Suprapubic skin (tissue), 4 donors: ENCODE results near the gene IFI27L2. TPM values are rescaled to one million over a fixed set of nuclear protein-coding genes. Genes with fewer than 3 reads are reported as not detected.
"Not testable (repeated sequence)": the region's sequence is repeated elsewhere in the genome, so short reads cannot be mapped to it uniquely, and the experiment has no call there.

Source experiments
- DNase-seq, 2 donors: peaks; one replicate each; pipeline ENCODE4 v3.0.0-alpha.2; 2019; ENCODE audit warnings: low spot score in 2 of 2
- H3K27ac ChIP-seq: fragments of 200-600 bp; sonication (generic); one replicate; pipeline ENCODE4 v1.5.1; 2019
- H3K27me3 ChIP-seq: fragments of 200-600 bp; sonication (generic); one replicate; pipeline ENCODE4 v1.5.1; 2019
- H3K36me3 ChIP-seq: fragments of 200-600 bp; sonication (generic); one replicate; pipeline ENCODE4 v1.5.1; 2019
- H3K4me1 ChIP-seq: fragments of 200-600 bp; sonication (generic); one replicate; pipeline ENCODE4 v1.5.1; 2019
- H3K4me3 ChIP-seq: fragments of 200-600 bp; sonication (generic); one replicate; pipeline ENCODE4 v1.5.1; 2019; ENCODE audit warnings: mild to moderate bottlenecking
- H3K9me3 ChIP-seq: fragments of 200-600 bp; sonication (generic); one replicate; pipeline ENCODE4 v1.5.1; 2019
- EP300 ChIP-seq: sonication (generic); formaldehyde crosslinking; IDR thresholded peaks from one replicate; pipeline ENCODE4 v1.6.1; 2017; ENCODE audit warnings: antibody characterized with exemption
- POLR2A ChIP-seq, 2 donors: fragments of 450-650 bp; IDR thresholded peaks; one replicate each; pipeline ENCODE4 v1.6.1; 2017; ENCODE audit warnings: antibody characterized with exemption in 2 of 2, mild to moderate bottlenecking in 2 of 2, moderate library complexity in 2 of 2
- POLR2AphosphoS5 ChIP-seq, 3 donors: sonication (generic); formaldehyde crosslinking; IDR thresholded peaks; one replicate each; pipeline ENCODE4 v1.6.1; 2017; ENCODE audit warnings: antibody characterized with exemption in 3 of 3
- WGBS: methylation state at CpG from one replicate; pipeline ENCODE4 v1.1.5; 2018; 5-methylcytosine and 5-hydroxymethylcytosine counted together
- total RNA-seq, 4 donors: library from RNA; depleted of rRNA; stranded (reverse); fragments of >200 nt; gene quantifications; one replicate each; pipeline ENCODE4 v1.1.0, GENCODE V29; 2016
- TF ChIP-seq, protein P1 (sequence below), 2 donors: fragments of 200-600 bp in 1 of 2; fragments of 450-650 bp in 1 of 2; sonication (generic) in 1 of 2; IDR thresholded peaks; one replicate each; pipeline ENCODE4 v1.5.1; 2016 to 2019; ENCODE audit warnings: antibody characterized with exemption in 2 of 2, mild to moderate bottlenecking in 1 of 2, moderate library complexity in 1 of 2

Gene IFI27L2
- total RNA-seq, 4 donors from 2014 or later, result 29.9 to 87.6 (median 61.1) TPM

DNA sequence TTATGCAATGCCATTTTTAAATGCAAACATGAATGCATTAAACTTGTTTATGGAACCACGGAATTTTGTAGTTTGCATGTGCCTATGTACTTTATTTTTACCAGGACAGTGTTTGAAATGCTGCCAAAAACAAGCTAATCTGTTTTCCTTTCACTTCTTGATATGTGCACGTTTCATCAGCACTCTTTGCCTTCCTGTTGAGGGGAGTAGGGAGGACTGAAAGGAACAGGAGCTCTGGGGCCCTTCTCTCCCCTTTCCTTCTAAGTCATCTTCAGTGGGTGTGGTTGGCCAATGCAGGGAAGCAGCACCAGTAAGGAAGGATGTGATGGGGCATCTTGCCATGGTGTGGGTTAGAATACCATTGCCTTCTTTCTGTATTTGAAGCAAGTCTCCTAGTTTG lies 32.6 kb upstream of the IFI27L2 start:
- no peak for TF ChIP-seq POLR2A (IDR thresholded peaks at IDR 0.05)
- no peak for TF ChIP-seq POLR2AphosphoS5 (IDR thresholded peaks at IDR 0.05)
- TF ChIP-seq EP300, result no peak
- TF ChIP-seq, protein P1, sequence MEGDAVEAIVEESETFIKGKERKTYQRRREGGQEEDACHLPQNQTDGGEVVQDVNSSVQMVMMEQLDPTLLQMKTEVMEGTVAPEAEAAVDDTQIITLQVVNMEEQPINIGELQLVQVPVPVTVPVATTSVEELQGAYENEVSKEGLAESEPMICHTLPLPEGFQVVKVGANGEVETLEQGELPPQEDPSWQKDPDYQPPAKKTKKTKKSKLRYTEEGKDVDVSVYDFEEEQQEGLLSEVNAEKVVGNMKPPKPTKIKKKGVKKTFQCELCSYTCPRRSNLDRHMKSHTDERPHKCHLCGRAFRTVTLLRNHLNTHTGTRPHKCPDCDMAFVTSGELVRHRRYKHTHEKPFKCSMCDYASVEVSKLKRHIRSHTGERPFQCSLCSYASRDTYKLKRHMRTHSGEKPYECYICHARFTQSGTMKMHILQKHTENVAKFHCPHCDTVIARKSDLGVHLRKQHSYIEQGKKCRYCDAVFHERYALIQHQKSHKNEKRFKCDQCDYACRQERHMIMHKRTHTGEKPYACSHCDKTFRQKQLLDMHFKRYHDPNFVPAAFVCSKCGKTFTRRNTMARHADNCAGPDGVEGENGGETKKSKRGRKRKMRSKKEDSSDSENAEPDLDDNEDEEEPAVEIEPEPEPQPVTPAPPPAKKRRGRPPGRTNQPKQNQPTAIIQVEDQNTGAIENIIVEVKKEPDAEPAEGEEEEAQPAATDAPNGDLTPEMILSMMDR (IDR thresholded peaks at IDR 0.05), result no peak
- 5% methylated on average over 2 of the region's 2 CpGs for WGBS
- DNase-seq, result no peak

DNA sequence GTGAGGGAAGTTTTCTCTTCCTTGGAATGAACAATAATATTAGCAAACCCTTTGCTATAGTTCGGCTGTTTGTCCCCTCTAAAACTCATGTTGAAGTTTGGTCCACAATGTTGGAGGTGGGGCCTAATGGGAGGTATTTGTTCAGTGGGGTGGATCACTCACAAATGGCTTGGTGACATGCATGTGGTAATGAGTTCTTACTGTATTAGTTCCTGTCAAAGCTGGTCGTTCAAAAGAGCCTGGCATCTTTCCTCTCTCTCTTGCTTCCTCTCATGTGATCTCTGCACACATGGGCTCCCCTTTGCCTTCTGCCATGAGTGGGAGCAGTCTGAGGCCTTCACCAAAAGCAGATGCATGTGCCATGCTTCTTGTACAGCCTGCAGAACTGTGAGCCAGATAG lies 31.7 kb upstream of the IFI27L2 start:
- TF ChIP-seq EP300 (no peak), POLR2A (IDR thresholded peaks at IDR 0.05) (no peak), POLR2AphosphoS5 (IDR thresholded peaks at IDR 0.05) (no peak)
- TF ChIP-seq, protein P1 (IDR thresholded peaks at IDR 0.05), result no peak
- no peaks in the 10 kb centered on the region for H3K9me3 ChIP-seq
- H3K4me1 ChIP-seq, result peaks cover 5% of the 10 kb centered on the region
- peaks cover 16% of the 10 kb centered on the region for H3K27me3 ChIP-seq
- H3K27ac ChIP-seq, result no peak overlapping the region
- no peak overlapping the region for H3K4me3 ChIP-seq
- DNase-seq, result no peak
- WGBS, result 53% methylated on average over 2 of the region's 2 CpGs
- H3K36me3 ChIP-seq, result no peaks in the 10 kb centered on the region

More for the DNA sequence above, 32.6 kb upstream of the IFI27L2 start:
- H3K9me3 ChIP-seq, result no peaks in the 10 kb centered on the region
- H3K36me3 ChIP-seq, result no peaks in the 10 kb centered on the region
- H3K4me1 ChIP-seq, result peaks cover 5% of the 10 kb centered on the region
- H3K27ac ChIP-seq, result no peak overlapping the region
- peaks cover 16% of the 10 kb centered on the region for H3K27me3 ChIP-seq
- H3K4me3 ChIP-seq, result no peak overlapping the region

DNA sequence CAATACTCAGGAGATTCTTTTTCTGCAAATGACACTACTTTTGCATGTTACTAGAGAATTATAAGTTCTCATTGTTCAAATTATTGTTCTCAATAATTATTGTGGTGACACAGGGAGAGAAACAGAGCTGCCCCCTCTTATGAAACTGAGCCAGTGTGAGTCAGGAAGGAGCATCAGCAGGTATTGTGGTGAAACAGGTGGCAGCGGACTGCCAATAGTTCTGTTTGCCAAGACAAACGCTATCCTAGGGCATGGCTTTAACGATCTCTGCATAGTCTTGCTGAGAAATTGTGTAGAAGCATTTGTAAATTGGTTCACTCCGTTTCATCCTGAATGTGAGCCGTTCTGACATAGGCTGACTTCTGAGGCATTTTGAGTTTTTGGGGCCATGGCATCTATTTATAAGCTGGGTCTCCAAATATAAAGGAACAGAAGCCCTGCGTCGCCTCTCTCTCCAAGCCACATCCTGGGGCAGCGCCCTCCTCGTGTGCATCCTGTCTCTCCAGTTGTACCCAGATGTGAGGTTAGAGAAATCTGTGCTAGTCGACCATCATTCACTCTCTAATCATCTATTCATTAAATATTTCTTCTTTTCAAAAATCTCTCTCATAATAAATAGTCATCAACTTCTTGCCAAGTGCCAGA lies 29.0 kb upstream of the IFI27L2 start:
- Histone ChIP-seq H3K9me3 (no peaks in the 10 kb centered on the region), H3K27me3 (peaks cover 13% of the 10 kb centered on the region), H3K27ac (no peak overlapping the region), H3K36me3 (no peaks in the 10 kb centered on the region), H3K4me3 (no peak overlapping the region), H3K4me1 (peaks cover 5% of the 10 kb centered on the region)
- WGBS, result 52% methylated on average over 10 of the region's 10 CpGs
- no peak for DNase-seq
- TF ChIP-seq, protein P1 (IDR thresholded peaks at IDR 0.05), result no peak
- TF ChIP-seq EP300 (no peak), POLR2AphosphoS5 (IDR thresholded peaks at IDR 0.05) (no peak), POLR2A (IDR thresholded peaks at IDR 0.05) (no peak)

DNA sequence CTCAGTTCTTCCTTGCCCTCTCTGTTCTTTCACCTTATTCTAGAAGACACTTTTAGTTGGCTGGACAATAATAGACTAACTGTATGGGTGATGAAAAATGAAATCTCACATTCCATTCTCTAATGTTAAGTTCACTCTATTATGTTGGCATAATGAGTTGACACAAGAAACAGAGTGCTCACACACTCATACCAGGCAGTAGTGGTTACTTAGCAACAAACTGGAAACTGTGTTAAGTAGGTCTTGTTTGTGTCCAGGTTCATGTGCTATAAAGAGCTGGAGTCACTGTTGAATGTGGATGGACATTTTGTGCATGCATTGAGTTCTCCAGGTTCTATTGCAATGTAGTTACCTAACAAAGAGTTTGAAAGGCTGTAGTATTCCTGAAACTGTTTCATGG lies 27.8 kb upstream of the IFI27L2 start:
- TF ChIP-seq POLR2A (IDR thresholded peaks at IDR 0.05), result no peak
- H3K27ac ChIP-seq, result no peak overlapping the region

DNA sequence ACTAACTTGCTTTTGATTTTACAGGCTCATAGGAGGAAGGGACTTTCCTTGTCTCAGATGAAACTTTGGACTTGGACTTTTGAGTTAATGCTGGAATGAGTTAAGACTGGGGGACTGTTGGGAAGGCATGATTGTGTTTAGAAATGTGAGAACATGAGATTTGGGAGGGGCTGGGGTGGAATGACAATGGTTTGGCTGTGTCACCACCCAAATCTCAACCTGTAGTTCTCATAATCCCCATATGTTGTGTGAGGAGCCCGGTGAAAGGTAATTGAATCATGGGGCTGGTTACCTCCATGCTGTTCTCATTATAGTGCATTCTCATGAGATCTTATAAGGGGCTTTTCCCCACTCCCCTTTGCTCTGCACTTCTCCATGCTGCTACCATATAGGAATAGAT lies 26.7 kb upstream of the IFI27L2 start:
- H3K4me3 ChIP-seq, H3K27ac ChIP-seq, H3K4me1 ChIP-seq, DNase-seq, H3K9me3 ChIP-seq, H3K36me3 ChIP-seq: not testable (repeated sequence)
- peaks cover 17% of the 10 kb centered on the region for H3K27me3 ChIP-seq
- WGBS, result 85% methylated on average over 1 of the region's 1 CpG

More for the DNA sequence above, 27.8 kb upstream of the IFI27L2 start:
- Histone ChIP-seq H3K4me1 (peaks cover 5% of the 10 kb centered on the region), H3K4me3 (no peak overlapping the region), H3K9me3 (no peaks in the 10 kb centered on the region), H3K27me3 (peaks cover 16% of the 10 kb centered on the region), H3K36me3 (no peaks in the 10 kb centered on the region)
- DNase-seq, result no peak

DNA sequence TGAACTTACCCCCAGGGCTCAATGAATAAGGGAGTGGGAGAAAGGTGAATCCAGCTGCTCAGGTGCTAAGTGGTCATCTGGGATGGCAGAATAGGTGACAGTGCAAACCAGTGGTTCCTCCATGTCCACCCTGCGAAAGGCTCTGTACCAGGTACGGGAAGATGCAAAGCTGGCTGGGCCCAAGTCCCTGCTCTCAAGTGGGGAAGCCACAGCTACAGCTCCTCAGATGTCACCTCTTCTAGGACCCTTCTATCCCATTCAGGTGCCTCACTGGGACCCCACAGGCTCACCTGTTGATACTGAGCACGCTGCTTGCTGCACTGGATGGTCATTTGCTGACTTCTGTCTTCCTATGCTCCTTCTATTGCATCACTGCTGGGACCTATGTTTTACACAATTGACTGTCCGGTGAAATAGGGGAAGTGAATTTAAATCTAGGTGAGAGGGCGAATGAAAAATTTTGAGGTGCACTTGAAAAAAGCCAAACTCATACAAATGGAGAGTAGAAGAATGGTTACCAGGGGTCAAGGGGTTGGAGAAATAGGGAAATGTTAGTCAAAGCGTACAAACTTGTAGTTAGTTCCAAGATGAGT lies 24.4 kb upstream of the IFI27L2 start:
- H3K4me3 ChIP-seq, result no peak overlapping the region
- TF ChIP-seq EP300 (no peak), POLR2AphosphoS5 (IDR thresholded peaks at IDR 0.05) (no peak), POLR2A (IDR thresholded peaks at IDR 0.05) (no peak)
- TF ChIP-seq, protein P1 (IDR thresholded peaks at IDR 0.05), result no peak
- peaks cover 17% of the 10 kb centered on the region for H3K27me3 ChIP-seq
- H3K4me1 ChIP-seq, result no peaks in the 10 kb centered on the region
- no peaks in the 10 kb centered on the region for H3K9me3 ChIP-seq
- WGBS, result 90% methylated on average over 6 of the region's 6 CpGs
- H3K27ac ChIP-seq, result no peak overlapping the region
- no peak for DNase-seq
- no peaks in the 10 kb centered on the region for H3K36me3 ChIP-seq
